Activated naive CD4-positive, alpha-beta T cell treated with anti-CD3 and anti-CD28 coated beads, Interleukin-2, amount 50 U/mL, for 72 hours (primary cell): ENCODE results near the gene FHIP1B. TPM values are rescaled to one million over a fixed set of nuclear protein-coding genes. Genes with fewer than 3 reads are reported as not detected.
"Not testable (repeated sequence)": the region's sequence is repeated elsewhere in the genome, so short reads cannot be mapped to it uniquely, and the experiment has no call there.

Experiments
- ATAC-seq, 2 donors: fragments of 150-1000 bp; cut with Tn5 transposase; 2 replicates each; pipeline ENCODE4 v1.10.0; 2021; ENCODE audit warnings: mild to moderate bottlenecking in 2 of 2, moderate library complexity in 2 of 2
- DNase-seq, 2 donors: peaks; one replicate each; pipeline ENCODE4 v3.0.0; 2021 to 2022; ENCODE audit warnings: low spot score in 2 of 2
- H3K27ac Mint-ChIP-seq, 2 donors: one replicate each; pipeline ENCODE4 v1.8.0; 2022; ENCODE audit warnings: mild to moderate bottlenecking in 2 of 2, mixed read lengths in 2 of 2
- H3K36me3 Mint-ChIP-seq, 2 donors: one replicate each; pipeline ENCODE4 v1.8.0; 2022; ENCODE audit warnings: mixed read lengths in 2 of 2
- H3K9me3 Mint-ChIP-seq, 2 donors: one replicate each; pipeline ENCODE4 v1.8.0; 2022; ENCODE audit warnings: mixed read lengths in 2 of 2
- total RNA-seq, 2 donors: library from RNA; stranded (reverse); gene quantifications; one replicate each; pipeline ENCODE4 v1.2.3, GENCODE V29; 2022

FHIP1B gene
- 10 to 100 TPM; 16.7 to 24.4 TPM for total RNA-seq

DNA sequence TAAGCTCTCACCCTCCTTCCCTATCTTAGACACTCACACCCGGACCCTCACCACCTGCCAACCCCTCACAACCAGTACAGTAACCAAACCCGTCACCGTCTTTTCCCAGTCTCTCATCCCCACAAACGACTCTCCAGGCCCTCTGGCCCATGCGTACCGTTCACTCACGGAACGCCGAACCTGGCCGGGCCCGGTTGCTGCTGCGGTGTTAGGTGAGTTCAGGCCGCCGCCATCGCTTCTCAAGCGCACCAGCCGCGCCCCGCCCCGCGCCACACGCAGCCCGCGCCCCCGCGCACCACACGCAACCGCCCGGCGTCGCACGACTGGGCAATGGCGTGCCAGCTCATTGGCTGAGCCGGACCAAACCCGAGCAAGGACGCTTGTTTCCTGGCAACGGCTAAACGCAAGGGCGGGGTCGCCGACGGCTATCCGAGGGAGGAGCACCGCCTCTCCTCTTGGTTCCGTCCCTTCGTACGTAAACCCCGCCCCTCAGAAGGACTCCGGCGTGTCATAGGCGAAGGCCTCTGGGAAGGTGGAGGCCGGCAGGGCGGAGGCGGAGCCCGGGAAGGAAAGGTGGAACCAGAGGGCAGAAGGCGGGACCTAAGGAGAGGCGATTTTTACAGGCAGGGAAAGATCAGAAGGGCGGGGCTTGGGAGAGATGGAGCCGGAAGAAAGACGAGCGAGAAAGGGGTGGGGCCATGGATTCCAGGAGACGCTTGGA, at the start of gene FHIP1B:
Gene FHIP1B (minus strand): TSS at position 250 of the 721 bp plus-strand sequence. CDS start 10,120 bp downstream, outside the sequence.
- no peaks in the 10 kb centered on the region for H3K9me3 Mint-ChIP-seq
- H3K27ac Mint-ChIP-seq = peak within 1 kb of the TSS; percentile 93 to 99
- peak; percentile 98 to 100 for DNase-seq
- ATAC-seq = peak; percentile 92
- H3K36me3 Mint-ChIP-seq = peaks cover 6 to 7% of the 10 kb centered on the region in 2 donors

DNA sequence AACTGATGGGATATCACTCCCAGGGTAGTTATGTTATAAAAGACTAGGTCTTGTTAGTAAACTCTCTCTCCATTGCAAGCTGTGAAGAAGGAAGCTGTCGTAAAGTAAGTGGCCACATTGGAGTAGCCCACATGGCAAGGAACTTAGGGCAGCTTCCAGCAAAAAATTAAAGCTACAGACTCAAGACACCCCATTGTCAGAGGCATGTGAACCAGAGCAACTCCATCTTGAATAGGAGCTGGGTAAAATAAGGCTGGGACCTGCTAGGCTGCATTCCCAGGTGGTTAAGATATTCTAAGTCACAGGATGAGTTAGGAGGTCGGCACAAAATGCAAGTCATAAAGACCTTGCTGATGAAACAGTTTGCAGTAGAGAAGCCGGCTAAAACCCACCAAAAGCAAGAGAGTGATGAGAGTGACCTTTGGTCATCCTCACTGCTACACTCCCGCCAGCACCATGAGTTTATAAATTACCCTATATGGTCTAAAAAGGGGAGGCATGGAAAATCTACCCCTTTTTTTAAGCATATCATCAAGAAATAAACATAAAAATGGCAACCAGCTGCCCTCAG, 49.1 kb upstream of the FHIP1B start:
- DNase-seq (no peak), ATAC-seq (no peak)
- H3K9me3 Mint-ChIP-seq = no peaks in the 10 kb centered on the region
- no peaks in the 10 kb centered on the region for H3K36me3 Mint-ChIP-seq
- H3K27ac Mint-ChIP-seq = no peak overlapping the region

DNA sequence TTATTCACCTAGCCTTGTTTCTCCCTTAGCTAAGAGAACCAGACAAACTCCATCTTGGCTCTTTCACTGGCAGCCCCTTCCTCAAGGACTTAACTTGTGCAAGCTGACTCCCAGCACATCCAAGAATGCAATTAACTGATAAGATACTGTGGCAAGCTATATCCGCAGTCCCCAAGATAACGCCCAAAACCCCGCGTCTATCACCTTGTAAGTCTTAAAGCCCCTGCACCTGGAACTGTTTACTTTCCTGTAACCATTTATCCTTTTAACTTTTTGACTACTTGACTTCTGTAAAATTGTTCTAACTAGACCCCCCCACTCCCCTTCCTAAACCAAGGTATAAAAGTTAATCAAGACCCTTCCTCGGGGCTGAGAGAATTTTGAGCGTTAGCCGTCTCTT, 46.4 kb upstream of the FHIP1B start:
- H3K36me3 Mint-ChIP-seq, H3K9me3 Mint-ChIP-seq, ATAC-seq, H3K27ac Mint-ChIP-seq, DNase-seq: not testable (repeated sequence)

DNA sequence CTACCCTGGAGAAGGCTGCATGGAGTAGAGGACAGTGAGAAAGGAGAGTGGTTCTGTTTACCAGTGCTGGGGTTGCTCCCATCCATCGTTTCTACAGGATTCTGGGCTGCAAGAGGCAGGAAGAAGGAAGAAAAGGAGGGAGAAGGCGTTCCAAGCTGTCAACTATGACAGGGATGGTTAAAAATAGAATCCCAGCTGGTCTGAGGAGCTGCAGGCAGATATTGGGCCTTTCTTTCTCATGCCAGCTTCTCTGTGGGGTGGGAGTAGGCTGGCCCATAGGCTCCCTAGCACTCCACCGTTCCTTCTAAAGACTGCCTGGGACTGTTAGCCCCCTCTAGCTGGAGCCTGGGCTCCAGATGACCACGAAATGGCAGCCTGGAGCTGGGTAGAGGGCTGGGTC, 38.8 kb upstream of the FHIP1B start:
- H3K27ac Mint-ChIP-seq = no peak overlapping the region
- no peaks in the 10 kb centered on the region for H3K36me3 Mint-ChIP-seq
- no peaks in the 10 kb centered on the region for H3K9me3 Mint-ChIP-seq
- DNase-seq (no peak), ATAC-seq (no peak)

DNA sequence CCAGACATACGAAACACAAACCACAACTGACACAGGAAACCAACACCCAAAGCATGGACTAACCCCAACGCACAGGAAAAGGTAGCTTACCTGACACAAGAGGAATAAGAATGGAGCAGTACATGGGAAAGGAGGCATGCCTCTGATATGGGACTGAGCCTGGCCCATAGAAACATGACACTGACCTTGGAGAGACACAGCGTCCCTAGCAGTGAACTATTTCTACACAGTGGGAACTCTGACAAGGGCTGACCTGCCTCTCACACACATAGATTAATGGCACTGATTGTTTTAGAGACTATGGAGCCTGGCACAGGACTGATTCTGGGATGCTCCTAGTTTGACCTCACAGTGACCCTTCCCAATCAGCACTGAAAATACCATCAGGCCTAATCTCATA, 37.2 kb upstream of the FHIP1B start:
- Mint-ChIP-seq H3K27ac (no peak overlapping the region), H3K9me3 (no peaks in the 10 kb centered on the region), H3K36me3 (no peaks in the 10 kb centered on the region)
- DNase-seq = no peak
- no peak for ATAC-seq

DNA sequence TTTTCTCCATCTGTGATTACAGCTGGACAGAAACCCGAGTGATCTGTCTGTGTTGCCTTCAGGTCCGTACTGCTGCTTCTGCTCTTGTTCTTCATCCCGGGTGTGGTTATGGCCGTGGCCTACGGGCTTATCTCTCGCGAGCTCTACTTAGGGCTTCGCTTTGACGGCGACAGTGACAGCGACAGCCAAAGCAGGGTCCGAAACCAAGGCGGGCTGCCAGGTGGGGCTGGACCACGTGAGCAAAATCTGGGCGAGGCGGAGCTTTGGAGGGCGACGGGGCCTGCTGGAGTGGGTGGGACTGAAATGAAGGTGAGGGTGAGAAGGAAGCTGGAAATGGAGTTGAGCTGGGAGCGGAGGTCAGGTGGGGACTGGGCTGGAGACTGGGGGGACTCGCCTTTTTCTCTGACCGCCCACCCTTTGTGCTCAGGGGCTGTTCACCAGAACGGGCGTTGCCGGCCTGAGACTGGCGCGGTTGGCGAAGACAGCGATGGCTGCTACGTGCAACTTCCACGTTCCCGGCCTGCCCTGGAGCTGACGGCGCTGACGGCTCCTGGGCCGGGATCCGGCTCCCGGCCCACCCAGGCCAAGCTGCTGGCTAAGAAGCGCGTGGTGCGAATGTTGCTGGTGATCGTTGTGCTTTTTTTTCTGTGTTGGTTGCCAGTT, 36.3 kb upstream of the FHIP1B start:
- DNase-seq = no peak
- no peak overlapping the region for H3K27ac Mint-ChIP-seq
- no peaks in the 10 kb centered on the region for H3K9me3 Mint-ChIP-seq
- ATAC-seq = no peak
- H3K36me3 Mint-ChIP-seq = no peaks in the 10 kb centered on the region

DNA sequence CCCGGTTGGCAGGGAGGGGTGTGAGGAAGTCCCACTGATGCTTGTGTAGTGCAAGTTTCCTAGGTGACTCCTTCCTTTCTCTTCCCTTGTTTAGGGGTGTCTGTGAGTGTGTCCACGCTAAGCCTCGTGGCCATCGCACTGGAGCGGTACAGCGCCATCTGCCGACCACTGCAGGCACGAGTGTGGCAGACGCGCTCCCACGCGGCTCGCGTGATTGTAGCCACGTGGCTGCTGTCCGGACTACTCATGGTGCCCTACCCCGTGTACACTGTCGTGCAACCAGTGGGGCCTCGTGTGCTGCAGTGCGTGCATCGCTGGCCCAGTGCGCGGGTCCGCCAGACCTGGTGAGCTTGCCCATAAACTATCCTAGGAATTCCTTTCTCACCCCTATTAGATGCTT, 35.6 kb upstream of the FHIP1B start:
- no peaks in the 10 kb centered on the region for H3K36me3 Mint-ChIP-seq
- peak in 1 of 2 donors; percentile 40 for ATAC-seq
- DNase-seq = no peak
- H3K27ac Mint-ChIP-seq = no peak overlapping the region
- no peaks in the 10 kb centered on the region for H3K9me3 Mint-ChIP-seq

DNA sequence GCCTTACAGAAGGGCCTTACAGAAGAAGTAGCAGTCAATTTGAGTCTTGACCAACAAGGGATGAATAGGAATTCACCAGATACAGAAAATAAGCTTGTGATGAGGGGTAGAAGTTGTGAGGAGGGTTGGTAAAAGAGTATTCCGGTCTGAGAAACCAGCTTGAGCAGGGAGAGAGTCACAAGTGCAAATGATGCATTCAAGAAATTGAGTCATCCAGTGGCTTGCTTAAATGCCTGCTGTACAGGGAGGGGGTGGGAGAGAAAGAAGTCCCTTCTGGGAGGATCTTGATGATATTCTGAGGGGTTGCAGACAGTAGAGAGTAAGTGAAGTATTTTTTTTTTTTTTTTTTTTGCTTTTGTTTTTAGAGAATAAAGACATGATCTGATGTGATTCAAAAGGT, 34.4 kb upstream of the FHIP1B start:
- ATAC-seq (no peak), DNase-seq (no peak)
- no peaks in the 10 kb centered on the region for H3K9me3 Mint-ChIP-seq
- H3K36me3 Mint-ChIP-seq = no peaks in the 10 kb centered on the region
- H3K27ac Mint-ChIP-seq = no peak overlapping the region

DNA sequence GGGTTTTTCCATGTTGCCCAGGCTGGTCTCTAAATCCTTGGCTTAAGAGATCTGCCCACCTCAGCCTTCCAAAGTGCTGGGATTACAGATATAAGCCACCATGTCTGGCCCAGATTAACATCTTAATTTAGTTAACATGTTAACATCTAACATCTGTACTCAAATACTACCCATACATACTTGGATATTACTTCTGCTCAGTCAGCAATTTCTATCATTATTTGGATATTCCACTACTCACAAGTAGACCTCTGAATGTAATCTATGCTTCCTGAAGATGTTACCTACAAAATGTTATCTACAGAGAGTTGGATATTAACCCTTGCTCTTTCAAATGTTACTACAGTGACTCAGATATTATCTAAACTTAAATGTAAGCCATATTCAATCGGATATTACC, 29.2 kb upstream of the FHIP1B start:
- Mint-ChIP-seq H3K9me3 (no peaks in the 10 kb centered on the region), H3K36me3 (no peaks in the 10 kb centered on the region), H3K27ac (no peak overlapping the region)
- DNase-seq = no peak
- no peak for ATAC-seq

DNA sequence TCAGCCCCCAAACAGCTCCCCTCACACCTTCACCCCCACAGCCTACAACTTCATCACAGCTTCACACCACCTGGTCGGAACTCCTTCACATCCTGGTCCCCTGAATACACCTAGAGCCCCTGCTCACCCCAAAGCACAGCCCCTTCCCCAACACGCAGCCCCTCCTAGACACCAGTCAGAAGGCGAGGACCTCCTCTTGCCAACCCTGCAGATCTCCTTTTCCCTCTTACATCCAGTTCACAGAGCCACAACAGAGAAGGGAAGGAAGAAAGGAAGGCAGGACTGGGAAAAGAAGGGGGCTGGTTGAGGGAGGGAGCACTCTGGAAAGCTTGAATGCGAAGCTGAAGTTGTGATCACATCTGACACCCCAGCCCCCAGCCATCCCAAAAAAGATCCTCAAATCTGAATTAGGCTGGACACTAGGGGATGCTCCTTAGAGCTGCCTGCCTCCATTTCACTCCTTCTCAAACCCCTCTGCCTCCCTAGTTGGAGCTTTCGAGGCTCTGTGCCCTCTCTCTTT, 25.8 kb upstream of the FHIP1B start:
- no peak for ATAC-seq
- Mint-ChIP-seq H3K9me3 (no peaks in the 10 kb centered on the region), H3K27ac (no peak overlapping the region), H3K36me3 (no peaks in the 10 kb centered on the region)
- no peak for DNase-seq

DNA sequence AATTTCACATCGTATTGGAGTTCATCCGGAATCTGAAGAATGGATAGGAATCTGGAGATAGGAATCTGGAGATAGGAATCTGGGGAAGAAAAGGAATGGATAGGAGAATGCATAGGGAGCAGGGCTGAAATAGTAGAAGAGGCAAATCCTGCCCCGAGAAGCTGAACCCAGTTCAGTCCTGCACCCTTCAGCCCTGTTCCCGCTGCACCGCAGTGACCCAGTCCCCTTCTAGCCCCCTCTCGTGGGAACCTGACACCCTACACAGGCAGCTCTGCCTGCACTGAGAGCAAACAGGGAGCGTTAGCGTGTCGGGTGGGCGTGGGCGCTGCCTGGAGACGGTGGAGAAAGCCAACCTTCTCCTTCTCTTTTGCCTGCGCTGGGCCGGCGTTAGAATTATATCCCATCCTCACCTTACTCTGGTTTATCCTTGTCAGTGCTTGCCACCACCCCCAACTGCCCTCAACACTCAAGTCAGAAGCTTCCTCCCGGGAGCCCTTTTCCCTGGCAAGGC, 24.2 kb upstream of the FHIP1B start:
- no peaks in the 10 kb centered on the region for H3K9me3 Mint-ChIP-seq
- no peak overlapping the region for H3K27ac Mint-ChIP-seq
- DNase-seq (no peak), ATAC-seq (peak in 1 of 2 donors; percentile 13)
- no peaks in the 10 kb centered on the region for H3K36me3 Mint-ChIP-seq

DNA sequence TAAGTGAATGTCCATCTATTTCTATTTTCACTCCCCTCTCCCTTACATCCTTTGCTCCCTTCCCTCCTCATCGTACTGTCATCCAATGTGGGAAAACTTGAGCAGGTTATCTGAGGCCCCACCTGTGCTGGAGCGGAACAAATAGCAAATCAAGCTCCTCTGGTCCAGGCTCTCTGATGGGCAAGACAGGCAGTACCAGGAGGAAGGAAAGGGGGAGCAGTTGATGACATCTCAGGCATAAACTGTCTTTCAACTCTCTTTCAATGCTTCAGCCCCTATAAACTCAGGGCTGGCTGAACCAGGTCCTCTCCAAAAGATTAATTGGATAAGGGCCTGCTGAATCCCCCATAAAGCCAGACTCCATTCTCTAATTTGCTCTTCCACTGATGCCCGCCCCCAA, 23.7 kb upstream of the FHIP1B start:
- no peak for ATAC-seq
- no peak for DNase-seq
- Mint-ChIP-seq H3K9me3 (no peaks in the 10 kb centered on the region), H3K27ac (no peak overlapping the region), H3K36me3 (no peaks in the 10 kb centered on the region)

DNA sequence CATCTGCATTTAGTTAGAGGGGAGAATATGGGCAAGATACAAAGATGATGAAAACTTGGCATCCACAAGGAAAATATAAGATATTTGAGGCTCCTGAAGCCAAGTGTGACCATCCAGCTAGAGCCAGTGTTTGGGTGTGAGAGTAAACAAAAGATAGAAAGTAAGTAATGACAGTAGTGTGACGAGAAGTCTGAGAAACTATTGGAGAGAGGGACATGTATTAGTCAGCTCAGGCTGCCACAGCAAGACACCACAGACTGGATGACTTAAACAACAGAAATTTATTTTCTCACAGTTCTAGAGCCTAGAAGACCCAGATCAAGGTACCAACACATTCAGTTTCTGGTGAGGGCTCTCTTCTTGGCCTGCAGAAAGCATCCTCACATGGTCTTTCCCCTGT, 18.8 kb upstream of the FHIP1B start:
- no peak for DNase-seq
- H3K36me3 Mint-ChIP-seq = no peaks in the 10 kb centered on the region
- H3K27ac Mint-ChIP-seq = no peak overlapping the region
- no peaks in the 10 kb centered on the region for H3K9me3 Mint-ChIP-seq
- ATAC-seq = peak in 1 of 2 donors; percentile 77

DNA sequence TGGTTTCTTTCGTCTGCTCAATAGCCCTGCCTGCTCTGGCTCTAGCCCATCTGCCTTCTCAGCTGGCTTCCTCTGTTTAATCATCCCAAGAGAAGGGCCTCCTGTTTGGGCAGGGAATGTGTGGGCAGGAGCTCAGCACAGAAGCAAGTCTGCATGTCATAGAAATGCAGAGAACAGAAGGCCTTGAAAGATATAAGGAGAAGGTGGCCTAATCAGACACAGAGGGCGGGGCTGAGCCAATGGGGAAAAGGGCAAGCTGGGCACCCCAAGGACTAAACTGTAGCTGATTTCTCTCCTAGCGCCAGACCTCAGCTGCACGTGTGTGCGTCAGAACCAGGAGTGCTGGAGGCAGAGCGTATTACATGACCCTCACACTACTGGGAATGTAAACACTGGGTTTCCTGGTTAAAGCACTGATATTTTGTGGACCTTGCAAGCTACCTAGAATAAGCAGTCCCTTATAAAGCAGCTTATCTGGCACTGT, 17.6 kb upstream of the FHIP1B start:
- H3K27ac Mint-ChIP-seq = no peak overlapping the region
- ATAC-seq = no peak
- DNase-seq = no peak

DNA sequence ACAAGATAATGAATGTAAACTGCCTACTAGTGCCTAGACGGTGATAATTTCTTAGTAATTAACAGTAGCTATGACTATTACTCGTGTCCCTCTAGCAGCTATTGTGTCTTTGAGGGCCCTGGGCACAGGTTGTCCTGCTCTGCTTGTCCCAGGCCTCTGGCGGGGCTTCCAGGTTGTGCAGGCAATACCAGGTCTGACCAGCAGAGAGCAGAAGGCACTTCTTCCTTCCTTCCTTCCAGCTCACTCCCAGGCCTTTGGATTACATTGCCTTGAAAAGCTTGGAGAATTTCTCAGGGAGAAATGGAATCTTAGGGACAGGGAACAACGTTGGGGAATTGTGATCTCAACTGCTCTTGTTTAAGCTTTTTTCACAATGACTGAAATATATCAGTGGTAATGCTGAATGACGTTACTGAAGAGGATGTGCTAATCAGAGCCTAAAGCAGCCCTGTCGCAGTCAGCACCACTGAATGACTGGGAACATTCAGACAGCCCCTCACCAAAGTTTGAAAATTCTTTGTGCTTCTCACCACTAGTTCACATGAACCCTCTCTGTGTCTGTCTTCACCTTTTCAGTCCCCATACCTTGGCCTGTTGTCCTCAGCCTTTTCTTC, 16.8 kb upstream of the FHIP1B start:
- no peak overlapping the region for H3K27ac Mint-ChIP-seq
- ATAC-seq = peak; percentile 72
- peak in 1 of 2 donors; percentile 65 for DNase-seq
- H3K36me3 Mint-ChIP-seq = no peaks in the 10 kb centered on the region
- no peaks in the 10 kb centered on the region for H3K9me3 Mint-ChIP-seq

More for the DNA sequence above, 17.6 kb upstream of the FHIP1B start:
- Mint-ChIP-seq H3K9me3 (no peaks in the 10 kb centered on the region), H3K36me3 (no peaks in the 10 kb centered on the region)

DNA sequence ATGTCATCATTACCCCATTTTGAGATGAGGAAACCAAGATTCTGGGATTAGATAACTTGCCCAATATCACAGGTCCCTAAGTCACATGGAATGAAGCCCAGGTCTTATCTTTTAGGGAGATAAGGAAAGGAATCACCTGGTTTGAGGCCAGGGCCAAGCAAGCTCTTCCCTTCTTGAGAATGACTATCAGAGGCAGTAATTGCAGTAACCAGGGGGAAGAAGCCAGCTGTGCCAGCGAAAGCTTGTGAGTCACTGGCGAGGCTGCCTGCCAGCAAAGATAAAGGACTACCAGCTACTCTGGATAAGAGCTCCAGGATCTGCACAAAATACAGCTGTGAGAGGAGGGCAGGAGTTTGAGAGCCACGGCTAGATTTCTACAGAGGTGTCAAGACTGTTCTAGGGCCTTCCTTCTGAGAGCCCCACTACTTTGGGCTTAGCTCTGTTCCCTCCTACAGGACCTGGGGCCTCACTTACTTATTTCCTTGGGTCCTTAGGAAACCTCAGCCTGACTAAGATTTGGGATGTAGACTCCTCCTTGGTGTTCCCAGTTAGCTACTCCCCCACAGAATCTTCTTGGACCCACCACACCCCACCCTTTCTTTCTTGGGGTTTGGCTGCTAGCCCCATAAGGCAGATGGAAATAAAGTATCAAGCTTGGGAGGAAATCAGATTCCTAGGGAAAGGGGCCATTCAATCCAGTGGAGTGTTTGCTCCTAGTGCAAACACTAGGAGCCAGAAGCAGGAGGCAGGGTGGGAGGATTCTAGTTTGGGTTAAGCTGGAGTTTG, 15.5 kb upstream of the FHIP1B start:
- Mint-ChIP-seq H3K27ac (no peak overlapping the region), H3K36me3 (no peaks in the 10 kb centered on the region), H3K9me3 (no peaks in the 10 kb centered on the region)
- ATAC-seq = no peak
- no peak for DNase-seq
